ENCODE measurements around the gene RHOC.
A peak's percentile ranks its signal among the peaks of the same experiment; 100 is the strongest.

The RHOC gene

GRCh38 chr1:112700290-112701226 is 6.4 kb downstream of the RHOC start (continued):
- TF ChIP-seq ZBTB8A (tag by site-specific recombination; IDR thresholded peaks at IDR 0.05) (peak; percentile 81), MZF1 (tag by site-specific recombination; IDR thresholded peaks at IDR 0.05; ENCODE audit: borderline replicate concordance) (peak; percentile 70; the same call in 1 of the 2 replicates), ZNF132 (tag by site-specific recombination; IDR thresholded peaks at IDR 0.05; ENCODE audit: borderline replicate concordance) (no peak), ZNF76 (tag by site-specific recombination; IDR thresholded peaks at IDR 0.05; ENCODE audit: borderline replicate concordance, low read depth) (peak; percentile 26; the same call in 1 of the 2 replicates), ZNF174 (tag by site-specific recombination; IDR thresholded peaks at IDR 0.05) (no peak), KLF7 (tag by site-specific recombination; IDR thresholded peaks at IDR 0.05; ENCODE audit: borderline replicate concordance) (peak; percentile 85), ZNF391 (tag by site-specific recombination; IDR thresholded peaks at IDR 0.05; ENCODE audit: borderline replicate concordance, low read depth) (no peak; the same call in 1 of the 2 replicates), BCL11B (tag by site-specific recombination; IDR thresholded peaks at IDR 0.05; ENCODE audit: low read depth) (peak; percentile 82; the same call in 1 of the 2 replicates), GLIS2 (tag by site-specific recombination; IDR thresholded peaks at IDR 0.05) (peak; percentile 98), ZNF121 (tag by site-specific recombination; IDR thresholded peaks at IDR 0.05) (no peak), ZNF768 (tag by site-specific recombination; IDR thresholded peaks at IDR 0.05) (no peak), ZFP37 (tag by site-specific recombination; IDR thresholded peaks at IDR 0.05) (peak; percentile 91), ZBTB21 (tag by site-specific recombination; IDR thresholded peaks at IDR 0.05) (peak; percentile 55), ZNF221 (tag by site-specific recombination; IDR thresholded peaks at IDR 0.05; ENCODE audit: borderline replicate concordance) (no peak), ZNF843 (tag by site-specific recombination; IDR thresholded peaks at IDR 0.05) (peak; percentile 87; the same call in 1 of the 2 replicates), ZNF416 (tag by site-specific recombination; IDR thresholded peaks at IDR 0.05) (no peak), KLF1 (tag by site-specific recombination; IDR thresholded peaks at IDR 0.05) (peak; percentile 95), ZNF660 (tag by site-specific recombination; IDR thresholded peaks at IDR 0.05) (peak; percentile 98), OSR2 (tag by site-specific recombination; IDR thresholded peaks at IDR 0.05) (peak; percentile 67), ZNF670 (tag by site-specific recombination; IDR thresholded peaks at IDR 0.05; ENCODE audit: low read depth) (no peak), ZNF341 (tag by site-specific recombination; IDR thresholded peaks at IDR 0.05; ENCODE audit: low read depth) (peak; percentile 98), ZNF433 (tag by site-specific recombination; IDR thresholded peaks at IDR 0.05; ENCODE audit: low read depth) (no peak), ZNF362 (tag by site-specific recombination; IDR thresholded peaks at IDR 0.05) (no peak), PATZ1 (tag by site-specific recombination; IDR thresholded peaks at IDR 0.05) (peak; percentile 96), REPIN1 (tag by site-specific recombination; IDR thresholded peaks at IDR 0.05; ENCODE audit: low read depth) (no peak), HOXD13 (CRISPR knock-in tag; IDR thresholded peaks at IDR 0.05; ENCODE audit: borderline replicate concordance) (no peak), ZNF2 (tag by site-specific recombination; IDR thresholded peaks at IDR 0.05) (peak; percentile 69; the same call in 1 of the 2 replicates), ZNF335 (tag by site-specific recombination; conservative IDR thresholded peaks at IDR 0.05) (peak; percentile 26; the same call in 1 of the 2 replicates)
- TF ChIP-seq, protein P1, sequence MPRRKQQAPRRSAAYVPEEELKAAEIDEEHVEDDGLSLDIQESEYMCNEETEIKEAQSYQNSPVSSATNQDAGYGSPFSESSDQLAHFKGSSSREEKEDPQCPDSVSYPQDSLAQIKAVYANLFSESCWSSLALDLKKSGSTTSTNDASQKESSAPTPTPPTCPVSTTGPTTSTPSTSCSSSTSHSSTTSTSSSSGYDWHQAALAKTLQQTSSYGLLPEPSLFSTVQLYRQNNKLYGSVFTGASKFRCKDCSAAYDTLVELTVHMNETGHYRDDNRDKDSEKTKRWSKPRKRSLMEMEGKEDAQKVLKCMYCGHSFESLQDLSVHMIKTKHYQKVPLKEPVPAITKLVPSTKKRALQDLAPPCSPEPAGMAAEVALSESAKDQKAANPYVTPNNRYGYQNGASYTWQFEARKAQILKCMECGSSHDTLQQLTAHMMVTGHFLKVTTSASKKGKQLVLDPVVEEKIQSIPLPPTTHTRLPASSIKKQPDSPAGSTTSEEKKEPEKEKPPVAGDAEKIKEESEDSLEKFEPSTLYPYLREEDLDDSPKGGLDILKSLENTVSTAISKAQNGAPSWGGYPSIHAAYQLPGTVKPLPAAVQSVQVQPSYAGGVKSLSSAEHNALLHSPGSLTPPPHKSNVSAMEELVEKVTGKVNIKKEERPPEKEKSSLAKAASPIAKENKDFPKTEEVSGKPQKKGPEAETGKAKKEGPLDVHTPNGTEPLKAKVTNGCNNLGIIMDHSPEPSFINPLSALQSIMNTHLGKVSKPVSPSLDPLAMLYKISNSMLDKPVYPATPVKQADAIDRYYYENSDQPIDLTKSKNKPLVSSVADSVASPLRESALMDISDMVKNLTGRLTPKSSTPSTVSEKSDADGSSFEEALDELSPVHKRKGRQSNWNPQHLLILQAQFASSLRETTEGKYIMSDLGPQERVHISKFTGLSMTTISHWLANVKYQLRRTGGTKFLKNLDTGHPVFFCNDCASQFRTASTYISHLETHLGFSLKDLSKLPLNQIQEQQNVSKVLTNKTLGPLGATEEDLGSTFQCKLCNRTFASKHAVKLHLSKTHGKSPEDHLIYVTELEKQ (tag by site-specific recombination; IDR thresholded peaks at IDR 0.05; ENCODE audit: borderline replicate concordance), result peak; percentile 63; the same call in 1 of the 2 replicates
- TF ChIP-seq, protein P2, sequence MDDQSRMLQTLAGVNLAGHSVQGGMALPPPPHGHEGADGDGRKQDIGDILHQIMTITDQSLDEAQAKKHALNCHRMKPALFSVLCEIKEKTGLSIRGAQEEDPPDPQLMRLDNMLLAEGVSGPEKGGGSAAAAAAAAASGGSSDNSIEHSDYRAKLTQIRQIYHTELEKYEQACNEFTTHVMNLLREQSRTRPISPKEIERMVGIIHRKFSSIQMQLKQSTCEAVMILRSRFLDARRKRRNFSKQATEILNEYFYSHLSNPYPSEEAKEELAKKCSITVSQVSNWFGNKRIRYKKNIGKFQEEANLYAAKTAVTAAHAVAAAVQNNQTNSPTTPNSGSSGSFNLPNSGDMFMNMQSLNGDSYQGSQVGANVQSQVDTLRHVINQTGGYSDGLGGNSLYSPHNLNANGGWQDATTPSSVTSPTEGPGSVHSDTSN (CRISPR knock-in tag; IDR thresholded peaks at IDR 0.05), result no peak
- TF ChIP-seq, protein P3, sequence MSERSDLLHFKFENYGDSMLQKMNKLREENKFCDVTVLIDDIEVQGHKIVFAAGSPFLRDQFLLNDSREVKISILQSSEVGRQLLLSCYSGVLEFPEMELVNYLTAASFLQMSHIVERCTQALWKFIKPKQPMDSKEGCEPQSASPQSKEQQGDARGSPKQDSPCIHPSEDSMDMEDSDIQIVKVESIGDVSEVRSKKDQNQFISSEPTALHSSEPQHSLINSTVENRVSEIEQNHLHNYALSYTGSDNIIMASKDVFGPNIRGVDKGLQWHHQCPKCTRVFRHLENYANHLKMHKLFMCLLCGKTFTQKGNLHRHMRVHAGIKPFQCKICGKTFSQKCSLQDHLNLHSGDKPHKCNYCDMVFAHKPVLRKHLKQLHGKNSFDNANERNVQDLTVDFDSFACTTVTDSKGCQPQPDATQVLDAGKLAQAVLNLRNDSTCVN (tag by site-specific recombination; optimal IDR thresholded peaks at IDR 0.05), result peak; percentile 9

Data from HEK293 (cell line).